Measurements from ENCODE around the gene VSX2.

Gene VSX2

GRCh38 chr14:74243051-74243450, 3.8 kb downstream of the VSX2 start:
- Histone ChIP-seq H3K4me3 (ENCODE audit: insufficient read depth, low read depth, low read length) (no peak overlapping the region), H3K27ac (ENCODE audit: insufficient read depth, low read depth, low read length, poor library complexity, severe bottlenecking) (no peak overlapping the region), H3K36me3 (ENCODE audit: control insufficient read depth, insufficient read depth, low read length) (no peaks in the 10 kb centered on the region), H3K9me3 (ENCODE audit: control insufficient read depth, low read length) (no peaks in the 10 kb centered on the region), H3K4me1 (ENCODE audit: control insufficient read depth, insufficient read depth, low read length) (peaks cover 18% of the 10 kb centered on the region), H3K27me3 (ENCODE audit: control insufficient read depth, insufficient read depth, low read length, poor library complexity, severe bottlenecking) (peaks cover 83% of the 10 kb centered on the region)
- 38 to 49% methylated on average over 5 of the region's 5 CpGs for WGBS, 2 experiments

DNA sequence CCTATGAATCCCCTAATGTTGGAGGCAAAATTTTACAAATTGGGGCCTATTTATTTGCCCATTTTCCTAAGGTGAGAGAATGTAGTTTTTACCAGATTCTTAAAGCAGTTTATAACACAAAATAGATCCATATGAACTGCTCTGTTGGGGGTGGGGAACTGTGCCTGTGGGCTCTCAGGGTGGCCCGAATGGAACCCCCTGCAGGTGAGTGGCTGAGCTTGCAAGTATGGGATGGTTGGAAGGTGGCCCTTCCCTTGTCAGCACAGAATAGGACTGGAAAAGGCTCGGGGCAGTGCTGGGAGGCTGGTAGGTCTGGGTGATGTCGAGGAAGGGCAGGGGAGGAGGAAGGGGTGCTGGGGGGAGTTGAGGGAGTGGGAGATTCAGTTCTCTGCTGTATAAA, 4.9 kb downstream of the VSX2 start:
- Histone ChIP-seq H3K27ac (ENCODE audit: insufficient read depth, low read depth, low read length, poor library complexity, severe bottlenecking) (no peak overlapping the region), H3K4me3 (ENCODE audit: insufficient read depth, low read depth, low read length) (no peak overlapping the region), H3K9me3 (ENCODE audit: control insufficient read depth, low read length) (no peaks in the 10 kb centered on the region), H3K4me1 (ENCODE audit: control insufficient read depth, insufficient read depth, low read length) (peaks cover 18% of the 10 kb centered on the region), H3K27me3 (ENCODE audit: control insufficient read depth, insufficient read depth, low read length, poor library complexity, severe bottlenecking) (peaks cover 72% of the 10 kb centered on the region), H3K36me3 (ENCODE audit: control insufficient read depth, insufficient read depth, low read length) (no peaks in the 10 kb centered on the region)
- WGBS, 2 experiments, result 21 to 23% methylated on average over 3 of the region's 3 CpGs

DNA sequence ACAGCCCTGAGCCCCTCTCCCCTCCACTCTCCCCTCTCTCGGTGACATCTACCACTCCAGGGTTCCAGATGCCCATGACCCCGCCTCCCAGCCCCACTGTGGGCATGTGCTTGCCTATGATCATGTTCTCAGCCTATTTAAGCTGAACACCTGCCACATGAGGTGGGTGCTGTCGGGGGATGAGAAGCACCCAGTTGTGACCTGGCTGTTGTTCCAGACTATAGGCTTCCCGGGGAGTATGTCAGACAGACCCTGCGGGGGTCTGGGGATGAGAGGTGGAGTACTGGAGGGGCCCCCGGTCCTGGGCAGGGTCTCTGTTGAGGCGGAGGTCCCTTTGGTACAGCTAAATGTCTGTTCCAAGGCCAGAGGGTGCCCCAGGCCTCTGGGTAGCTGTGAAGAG, 6.0 kb downstream of the VSX2 start:
- 83% methylated on average over 7 of the region's 7 CpGs for WGBS, 2 experiments
- no peak overlapping the region for H3K27ac ChIP-seq (ENCODE audit: insufficient read depth, low read depth, low read length, poor library complexity, severe bottlenecking)
- H3K4me1 ChIP-seq (ENCODE audit: control insufficient read depth, insufficient read depth, low read length), result peaks cover 16% of the 10 kb centered on the region
- peaks cover 60% of the 10 kb centered on the region for H3K27me3 ChIP-seq (ENCODE audit: control insufficient read depth, insufficient read depth, low read length, poor library complexity, severe bottlenecking)
- no peaks in the 10 kb centered on the region for H3K36me3 ChIP-seq (ENCODE audit: control insufficient read depth, insufficient read depth, low read length)
- no peak overlapping the region for H3K4me3 ChIP-seq (ENCODE audit: insufficient read depth, low read depth, low read length)
- H3K9me3 ChIP-seq (ENCODE audit: control insufficient read depth, low read length), result no peaks in the 10 kb centered on the region

DNA sequence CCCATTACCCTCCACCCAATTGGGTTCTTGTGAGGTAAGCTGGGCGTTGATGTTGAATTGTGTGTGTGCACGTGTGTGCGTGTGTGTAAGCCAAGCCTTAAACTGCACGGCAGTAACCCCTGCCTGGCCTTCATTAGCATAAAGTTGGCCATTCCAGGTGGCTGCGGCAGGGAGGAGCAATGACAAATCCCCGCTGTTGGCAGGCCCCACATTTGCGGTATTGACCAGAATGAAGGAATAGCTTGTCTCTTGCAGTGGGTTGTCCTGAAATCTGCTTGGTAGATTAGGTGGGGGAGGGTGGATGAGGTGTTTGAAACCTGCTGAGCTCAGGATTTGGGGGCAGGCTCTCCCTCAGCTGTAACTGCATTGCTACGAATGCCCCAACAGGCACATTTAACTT, 7.3 kb downstream of the VSX2 start:
- Histone ChIP-seq H3K4me3 (ENCODE audit: insufficient read depth, low read depth, low read length) (no peak overlapping the region), H3K27me3 (ENCODE audit: control insufficient read depth, insufficient read depth, low read length, poor library complexity, severe bottlenecking) (peaks cover 48% of the 10 kb centered on the region), H3K9me3 (ENCODE audit: control insufficient read depth, low read length) (no peaks in the 10 kb centered on the region), H3K4me1 (ENCODE audit: control insufficient read depth, insufficient read depth, low read length) (peaks cover 5% of the 10 kb centered on the region), H3K36me3 (ENCODE audit: control insufficient read depth, insufficient read depth, low read length) (no peaks in the 10 kb centered on the region), H3K27ac (ENCODE audit: insufficient read depth, low read depth, low read length, poor library complexity, severe bottlenecking) (no peak overlapping the region)
- WGBS, 2 experiments, result 68 to 72% methylated on average over 8 of the region's 8 CpGs

DNA sequence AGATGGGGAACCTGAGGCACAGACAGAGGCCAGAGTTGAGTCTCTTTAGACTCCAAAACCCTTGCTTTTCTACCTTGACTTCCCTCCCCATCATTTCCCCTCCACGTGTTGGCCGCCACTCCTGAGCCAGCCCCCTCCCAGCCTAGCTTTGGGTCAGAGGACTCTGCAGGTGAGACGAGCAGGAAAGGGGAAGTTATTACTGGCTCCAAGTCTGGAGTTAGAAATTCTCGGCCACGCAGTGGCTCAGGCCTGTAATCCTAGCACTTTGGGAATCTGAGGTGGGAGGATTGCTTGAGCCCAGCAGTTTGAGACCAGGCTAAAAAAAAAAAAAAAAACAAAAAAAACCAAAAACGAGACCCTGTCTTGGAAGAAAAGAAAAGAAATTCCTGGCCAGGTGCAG, 8.8 kb downstream of the VSX2 start:
- H3K4me1 ChIP-seq (ENCODE audit: control insufficient read depth, insufficient read depth, low read length), result peaks cover 4% of the 10 kb centered on the region
- no peaks in the 10 kb centered on the region for H3K9me3 ChIP-seq (ENCODE audit: control insufficient read depth, low read length)
- H3K27ac ChIP-seq (ENCODE audit: insufficient read depth, low read depth, low read length, poor library complexity, severe bottlenecking), result no peak overlapping the region
- H3K4me3 ChIP-seq (ENCODE audit: insufficient read depth, low read depth, low read length), result no peak overlapping the region
- peaks cover 38% of the 10 kb centered on the region for H3K27me3 ChIP-seq (ENCODE audit: control insufficient read depth, insufficient read depth, low read length, poor library complexity, severe bottlenecking)
- 75 to 80% methylated on average over 6 of the region's 6 CpGs for WGBS, 2 experiments
- no peaks in the 10 kb centered on the region for H3K36me3 ChIP-seq (ENCODE audit: control insufficient read depth, insufficient read depth, low read length)

GRCh38 chr14:74249433-74250375, 10.5 kb downstream of the VSX2 start:
- Histone ChIP-seq H3K9me3 (ENCODE audit: control insufficient read depth, low read length) (no peaks in the 10 kb centered on the region), H3K27ac (ENCODE audit: insufficient read depth, low read depth, low read length, poor library complexity, severe bottlenecking) (no peak overlapping the region), H3K27me3 (ENCODE audit: control insufficient read depth, insufficient read depth, low read length, poor library complexity, severe bottlenecking) (peaks cover 21% of the 10 kb centered on the region), H3K4me1 (ENCODE audit: control insufficient read depth, insufficient read depth, low read length) (peaks cover 4% of the 10 kb centered on the region), H3K4me3 (ENCODE audit: insufficient read depth, low read depth, low read length) (no peak overlapping the region), H3K36me3 (ENCODE audit: control insufficient read depth, insufficient read depth, low read length) (no peaks in the 10 kb centered on the region)
- 81 to 92% methylated on average over 10 to 12 of the region's 12 CpGs for WGBS, 2 experiments

DNA sequence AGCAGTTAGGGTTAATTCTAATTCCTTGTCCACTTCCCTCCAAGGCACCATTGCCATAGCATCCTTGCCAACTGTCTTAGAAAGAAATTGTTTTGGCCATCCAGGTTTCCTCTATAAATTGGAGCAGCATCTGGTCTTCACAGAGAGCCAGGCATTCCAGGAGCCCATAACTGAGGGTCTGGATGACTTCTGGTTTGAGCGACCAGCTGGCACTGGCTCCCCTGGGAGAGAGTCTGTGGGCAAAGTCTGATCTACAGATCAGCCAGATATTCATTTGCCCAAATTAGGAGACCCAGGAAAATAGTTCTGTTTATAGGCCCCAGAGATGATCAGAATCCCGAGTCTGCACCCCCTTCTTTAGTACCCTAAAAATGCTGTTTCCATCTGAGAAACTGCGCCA, 16.0 kb downstream of the VSX2 start:
- 87 to 89% methylated on average over 3 of the region's 3 CpGs for WGBS, 2 experiments
- H3K4me1 ChIP-seq (ENCODE audit: control insufficient read depth, insufficient read depth, low read length), result peaks cover 6% of the 10 kb centered on the region
- H3K27ac ChIP-seq (ENCODE audit: insufficient read depth, low read depth, low read length, poor library complexity, severe bottlenecking), result no peak overlapping the region
- no peak overlapping the region for H3K4me3 ChIP-seq (ENCODE audit: insufficient read depth, low read depth, low read length)
- no peaks in the 10 kb centered on the region for H3K36me3 ChIP-seq (ENCODE audit: control insufficient read depth, insufficient read depth, low read length)
- H3K27me3 ChIP-seq (ENCODE audit: control insufficient read depth, insufficient read depth, low read length, poor library complexity, severe bottlenecking), result peaks cover 41% of the 10 kb centered on the region
- no peaks in the 10 kb centered on the region for H3K9me3 ChIP-seq (ENCODE audit: control insufficient read depth, low read length)

DNA sequence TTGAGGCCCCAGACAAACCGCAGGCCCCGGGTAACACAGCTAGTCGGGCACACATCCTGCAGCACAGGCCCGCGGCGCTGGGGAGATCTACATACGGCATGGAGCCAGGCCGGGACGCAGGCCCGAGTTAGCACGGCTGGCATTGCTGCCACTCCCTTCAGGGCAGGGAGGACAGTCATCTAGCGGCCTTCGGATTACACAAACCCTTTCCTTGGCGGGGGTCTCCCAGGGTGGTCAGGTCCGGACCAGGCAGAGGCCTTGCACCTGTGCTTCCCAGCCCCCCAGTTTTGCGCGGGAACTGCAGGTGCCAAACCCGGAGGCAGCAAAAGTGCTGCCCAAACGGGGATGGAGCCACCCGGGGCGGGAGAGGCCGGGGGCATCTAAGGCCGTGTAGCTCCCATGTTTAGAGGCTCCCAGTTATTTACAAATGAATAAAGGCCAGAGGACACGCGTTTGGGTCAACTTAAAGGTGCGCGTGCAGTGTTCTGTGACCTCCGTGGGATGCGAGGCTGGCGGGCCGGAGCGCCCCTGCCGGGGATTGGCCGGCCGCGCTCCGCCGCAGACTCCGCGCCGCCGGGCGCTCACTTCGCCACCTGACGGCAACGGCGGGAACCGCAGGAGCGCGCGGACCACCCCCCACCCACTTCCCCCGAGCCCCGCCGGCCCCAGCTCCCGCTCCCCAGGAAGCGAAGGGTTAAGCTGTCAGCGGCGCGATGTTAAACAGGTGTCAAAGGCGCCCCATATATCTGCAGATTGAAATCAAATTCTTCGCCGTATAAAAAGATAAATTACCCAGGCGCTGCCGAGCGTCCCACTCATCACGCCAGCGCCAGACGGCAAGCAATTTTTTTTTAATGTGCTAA, 18.1 kb downstream of the VSX2 start:
- Histone ChIP-seq H3K27me3 (ENCODE audit: control insufficient read depth, insufficient read depth, low read length, poor library complexity, severe bottlenecking) (peaks cover 38% of the 10 kb centered on the region), H3K4me1 (ENCODE audit: control insufficient read depth, insufficient read depth, low read length) (peaks cover 6% of the 10 kb centered on the region), H3K9me3 (ENCODE audit: control insufficient read depth, low read length) (no peaks in the 10 kb centered on the region), H3K36me3 (ENCODE audit: control insufficient read depth, insufficient read depth, low read length) (no peaks in the 10 kb centered on the region), H3K4me3 (ENCODE audit: insufficient read depth, low read depth, low read length) (peak overlapping the region; percentile 54), H3K27ac (ENCODE audit: insufficient read depth, low read depth, low read length, poor library complexity, severe bottlenecking) (no peak overlapping the region)
- 22 to 23% methylated on average over 68 of the region's 68 CpGs for WGBS, 2 experiments

- Histone ChIP-seq H3K36me3 (ENCODE audit: control insufficient read depth, insufficient read depth, low read length) (no peaks in the 10 kb centered on the region), H3K4me3 (ENCODE audit: insufficient read depth, low read depth, low read length) (peak overlapping the region; percentile 54), H3K9me3 (ENCODE audit: control insufficient read depth, low read length) (no peaks in the 10 kb centered on the region), H3K27ac (ENCODE audit: insufficient read depth, low read depth, low read length, poor library complexity, severe bottlenecking) (no peak overlapping the region), H3K27me3 (ENCODE audit: control insufficient read depth, insufficient read depth, low read length, poor library complexity, severe bottlenecking) (peaks cover 38% of the 10 kb centered on the region), H3K4me1 (ENCODE audit: control insufficient read depth, insufficient read depth, low read length) (peaks cover 6% of the 10 kb centered on the region)
- 3 to 5% methylated on average over 56 of the region's 56 CpGs for WGBS, 2 experiments
Measured at GRCh38 chr14:74257941-74258763, 18.9 kb downstream of the VSX2 start.
